ENCODE results near the gene POU6F2.

- TF ChIP-seq EZH2 (IDR thresholded peaks at IDR 0.05; ENCODE audit: insufficient read depth, poor library complexity, severe bottlenecking): no peak
- TF ChIP-seq EZH2phosphoT487 (IDR thresholded peaks at IDR 0.05; ENCODE audit: insufficient read depth, low read depth): no peak
Measured at GRCh38 chr7:39291628-39292410, 314.1 kb downstream of the POU6F2 start.
